Gastroesophageal sphincter (tissue), 4 donors: ENCODE measurements around the gene TLCD1. TPM values are rescaled to one million over a fixed set of nuclear protein-coding genes. Genes with fewer than 3 reads are reported as not detected.
A peak's percentile ranks its signal among the peaks of the same experiment; 100 is the strongest.

Experiments used
- ATAC-seq: fragments of 150-250 bp; one replicate; pipeline ENCODE4 v1.9.1; 2016; ENCODE audit warnings: mild to moderate bottlenecking, moderate library complexity
- H3K27ac ChIP-seq, 4 donors: fragments of 200-600 bp; sonication (generic) in 3 of 4; 1 replicate in 3 of 4; 2 replicates in 1 of 4; pipeline ENCODE4 v1.5.1; 2016 to 2019
- H3K27me3 ChIP-seq: fragments of 200-600 bp; sonication (generic); one replicate; pipeline ENCODE4 v1.5.1; 2019
- H3K36me3 ChIP-seq, 2 donors: fragments of 200-600 bp; sonication (generic); one replicate each; pipeline ENCODE4 v1.5.1; 2019; ENCODE audit warnings: control low read depth in 1 of 2
- H3K4me1 ChIP-seq, 3 donors: fragments of 200-600 bp; sonication (generic); 1 replicate in 2 of 3; 2 replicates in 1 of 3; pipeline ENCODE4 v1.5.1; 2016 to 2019; ENCODE audit warnings: control low read depth in 2 of 3
- H3K4me3 ChIP-seq, 2 donors: fragments of 200-600 bp; sonication (generic); one replicate each; pipeline ENCODE4 v1.5.1; 2019; ENCODE audit warnings: mild to moderate bottlenecking in 1 of 2, moderate library complexity in 1 of 2
- H3K9me3 ChIP-seq, 3 donors: fragments of 200-600 bp; sonication (generic); one replicate each; pipeline ENCODE4 v1.5.1; 2017 to 2019; ENCODE audit warnings: control low read depth in 2 of 3
- CTCF ChIP-seq, 4 experiments: fragments of 200-600 bp in 2 of 4; fragments of 450-650 bp in 2 of 4; sonication (generic) in 1 of 4; IDR thresholded peaks; one replicate each; pipeline ENCODE4 v1.5.1; 2017 to 2019; ENCODE audit warnings: antibody characterized with exemption in 4 of 4, mild to moderate bottlenecking in 2 of 4, moderate library complexity in 2 of 4
- EP300 ChIP-seq: sonication (generic); formaldehyde crosslinking; IDR thresholded peaks from one replicate; pipeline ENCODE4 v1.6.1; 2017; ENCODE audit warnings: antibody characterized with exemption, mild to moderate bottlenecking
- POLR2A ChIP-seq, 2 donors: fragments of 450-650 bp; IDR thresholded peaks; one replicate each; pipeline ENCODE4 v1.6.1; 2017; ENCODE audit warnings: antibody characterized with exemption in 2 of 2, mild to moderate bottlenecking in 2 of 2, moderate library complexity in 1 of 2
- POLR2AphosphoS5 ChIP-seq: sonication (generic); formaldehyde crosslinking; IDR thresholded peaks from one replicate; pipeline ENCODE4 v1.6.1; 2017; ENCODE audit warnings: antibody characterized with exemption
- WGBS, 2 donors: methylation state at CpG; one replicate each; pipeline ENCODE4 v1.1.5; 2018; ENCODE audit warnings: low coverage in 1 of 2; 5-methylcytosine and 5-hydroxymethylcytosine counted together
- total RNA-seq, 4 donors: library from RNA; depleted of rRNA; stranded (reverse); fragments of >200 nt; gene quantifications; one replicate each; pipeline ENCODE4 v1.1.0, GENCODE V29; 2016

The TLCD1 gene
- total RNA-seq, 4 donors from 2014 or later: 1.1 to 2.8 TPM; not detected in 2

DNA sequence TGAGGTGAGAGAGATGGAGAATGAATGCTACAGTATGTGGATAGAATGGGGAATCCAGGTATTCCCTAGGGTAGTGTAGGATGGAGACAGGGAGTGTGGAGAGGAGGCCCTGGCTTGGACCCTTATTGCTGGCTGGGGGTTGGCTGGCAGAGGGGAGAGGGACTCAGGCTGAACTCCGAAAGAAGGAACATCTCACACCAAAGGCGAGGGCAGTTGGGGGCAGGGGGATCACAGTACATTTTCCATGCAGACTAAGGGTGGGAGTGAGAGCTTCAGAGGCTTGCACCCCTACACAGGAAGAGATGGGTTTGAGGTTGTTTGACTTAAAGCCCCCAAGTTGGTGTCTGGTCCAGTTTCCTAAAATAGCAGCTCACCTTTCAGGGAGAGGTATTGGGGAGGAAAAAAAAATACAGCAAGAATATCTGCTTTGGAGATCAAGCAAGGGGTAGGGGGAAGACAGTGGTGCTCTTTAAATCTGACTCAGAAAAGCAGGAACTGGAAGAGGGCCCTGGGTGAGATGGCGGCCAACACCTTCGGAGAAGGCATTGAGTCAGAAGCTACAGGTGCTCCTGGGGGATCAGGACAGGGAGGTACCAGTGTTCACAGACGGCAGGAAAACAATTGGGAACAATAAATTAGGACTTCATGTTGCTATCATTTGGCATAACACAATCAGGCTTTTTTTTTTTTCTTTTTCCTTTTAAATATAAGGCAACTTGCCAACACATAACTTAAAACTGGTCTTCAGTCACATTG is 30.2 kb upstream of the TLCD1 start:
- 71 to 72% methylated on average over 3 to 5 of the region's 5 CpGs for WGBS, 2 donors
- ATAC-seq: no peak
- Histone ChIP-seq H3K27me3 (no peaks in the 10 kb centered on the region), H3K4me1 (peaks cover 0 to 10% (median 6%) of the 10 kb centered on the region in 3 donors), H3K36me3 (peaks cover 0 to 48% of the 10 kb centered on the region in 2 donors), H3K27ac (no peak overlapping the region), H3K9me3 (no peaks in the 10 kb centered on the region), H3K4me3 (no peak overlapping the region)
- TF ChIP-seq POLR2A (IDR thresholded peaks at IDR 0.05) (no peak), EP300 (no peak), POLR2AphosphoS5 (no peak), CTCF (IDR thresholded peaks at IDR 0.05) (no peak)

- ATAC-seq: no peak
- 58 to 100% methylated on average over 1 to 3 of the region's 7 CpGs for WGBS, 2 donors
- no peak for TF ChIP-seq EP300
- TF ChIP-seq CTCF (IDR thresholded peaks at IDR 0.05): no peak
- no peak for TF ChIP-seq POLR2AphosphoS5
- TF ChIP-seq POLR2A (IDR thresholded peaks at IDR 0.05): no peak
- no peak overlapping the region for H3K4me3 ChIP-seq
- H3K4me1 ChIP-seq: peaks cover 0 to 7% (median 0%) of the 10 kb centered on the region in 3 donors
- H3K27me3 ChIP-seq: no peaks in the 10 kb centered on the region
- no peaks in the 10 kb centered on the region for H3K9me3 ChIP-seq
- H3K36me3 ChIP-seq: peaks cover 0 to 44% of the 10 kb centered on the region in 2 donors
- no peak overlapping the region for H3K27ac ChIP-seq
These were observed 29.5 kb upstream of the TLCD1 start for GRCh38 chr17:28755486-28755885.

DNA sequence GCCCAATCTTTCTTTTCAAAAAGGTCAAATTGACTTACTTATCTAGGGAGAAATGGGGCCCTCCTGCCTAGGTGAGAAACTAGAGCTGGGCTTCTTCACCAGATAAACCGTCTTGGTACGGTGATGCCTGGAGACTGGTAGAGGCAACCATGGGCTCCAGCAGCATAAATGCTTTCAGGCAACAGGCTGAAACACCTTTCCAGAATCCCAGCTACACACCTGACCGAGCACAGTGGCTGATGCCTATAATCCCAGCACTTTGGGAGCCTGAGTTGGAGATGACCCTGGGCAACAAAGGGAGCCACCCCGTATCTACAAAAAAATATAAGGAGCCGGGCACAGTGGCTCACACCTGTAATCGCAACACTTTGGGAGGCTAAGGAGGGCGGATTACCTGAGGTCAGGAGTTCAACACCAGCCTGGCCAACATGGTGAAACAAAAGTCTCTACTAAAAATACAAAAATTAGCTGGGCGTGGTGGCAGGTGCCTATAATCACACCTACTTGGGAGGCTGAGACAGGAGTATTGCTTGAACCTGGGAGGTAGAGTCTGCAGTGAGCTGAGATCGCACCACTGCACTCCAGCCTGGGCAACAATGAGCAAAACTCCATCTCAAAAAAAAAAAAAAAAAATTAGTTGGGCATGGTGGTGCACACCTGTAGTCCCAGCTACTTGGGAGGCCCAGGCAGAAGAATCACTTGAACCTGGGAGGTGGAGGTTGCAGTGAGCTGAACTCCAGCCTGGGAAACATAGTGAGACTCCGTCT is 25.8 kb upstream of the TLCD1 start:
- no peak overlapping the region for H3K4me3 ChIP-seq
- no peaks in the 10 kb centered on the region for H3K9me3 ChIP-seq
- H3K27ac ChIP-seq: no peak overlapping the region
- 91% methylated on average over 4 to 6 of the region's 10 CpGs for WGBS, 2 donors
- no peaks in the 10 kb centered on the region for H3K27me3 ChIP-seq
- TF ChIP-seq EP300 (no peak), POLR2A (IDR thresholded peaks at IDR 0.05) (no peak), CTCF (IDR thresholded peaks at IDR 0.05) (no peak), POLR2AphosphoS5 (no peak)
- H3K36me3 ChIP-seq: peaks cover 0 to 34% of the 10 kb centered on the region in 2 donors
- ATAC-seq: no peak
- peaks cover 0 to 29% (median 0%) of the 10 kb centered on the region in 3 donors for H3K4me1 ChIP-seq

DNA sequence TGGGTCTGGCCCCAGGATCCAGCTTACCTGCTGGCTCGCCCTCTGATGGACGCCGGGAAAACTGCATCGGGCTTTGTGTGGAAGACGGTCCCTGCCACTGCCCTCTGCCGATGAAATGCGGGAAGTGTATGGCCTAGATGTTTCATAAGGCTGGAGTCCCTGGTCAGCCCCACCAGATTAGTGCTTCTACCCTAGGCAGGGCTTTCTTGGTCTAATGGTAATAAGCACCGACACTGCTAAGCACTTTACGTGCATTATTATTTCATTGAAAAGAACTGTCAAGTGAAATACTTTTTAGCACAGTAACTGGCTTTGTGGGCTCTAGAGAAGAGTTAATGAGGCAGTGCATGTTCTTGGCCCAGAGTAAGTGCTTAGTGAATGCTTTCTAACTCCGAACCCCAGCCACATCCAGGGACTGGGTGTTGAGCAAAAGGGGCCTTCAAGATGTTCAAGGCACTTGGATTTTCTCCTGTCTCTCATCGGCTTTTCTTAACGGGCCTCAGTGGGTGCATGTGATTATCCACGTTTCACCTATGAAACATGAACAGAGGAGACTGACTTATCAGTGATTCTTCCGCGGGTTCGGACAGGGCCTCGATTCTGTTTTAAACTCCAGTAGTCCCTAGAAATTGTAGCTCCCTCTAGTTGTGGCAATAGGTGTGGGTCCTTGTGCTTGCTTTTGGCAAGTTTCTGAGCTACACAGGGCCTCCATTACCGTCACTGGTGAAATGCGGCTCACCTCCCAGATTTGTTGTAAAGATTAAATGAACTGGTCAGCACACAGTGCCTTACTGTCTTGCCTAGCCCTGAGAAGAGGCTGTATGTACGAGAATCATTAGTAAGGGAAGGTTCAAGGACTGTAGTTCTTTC is 24.4 kb upstream of the TLCD1 start:
- Histone ChIP-seq H3K9me3 (no peaks in the 10 kb centered on the region), H3K27me3 (no peaks in the 10 kb centered on the region), H3K4me1 (peaks cover 0 to 42% (median 8%) of the 10 kb centered on the region in 3 donors), H3K36me3 (peaks cover 0 to 27% of the 10 kb centered on the region in 2 donors), H3K27ac (peak overlapping the region in 2 of 4 donors; percentile 31 to 53), H3K4me3 (no peak overlapping the region)
- WGBS, 2 donors: 43 to 51% methylated on average over 10 of the region's 20 CpGs
- TF ChIP-seq CTCF (IDR thresholded peaks at IDR 0.05) (peak in 3 of 4 experiments; percentile 99 to 100 (median 100)), POLR2A (IDR thresholded peaks at IDR 0.05) (no peak), POLR2AphosphoS5 (peak; percentile 49)
- ATAC-seq: peak; percentile 87
